Dermis microvascular lymphatic vessel endothelial cell (primary cell): ENCODE results near the gene SH3PXD2A. TPM values are rescaled to one million over a fixed set of nuclear protein-coding genes. Genes with fewer than 3 reads are reported as not detected.
A peak's percentile ranks its signal among the peaks of the same experiment; 100 is the strongest.

Experiments used
- DNase-seq, 2 donors: peaks; one replicate each; pipeline versions ENCODE4 v3.0.0 to v3.0.0-alpha.2; 2010; ENCODE audit warnings: low read depth in 2 of 2
- total RNA-seq: library from RNA; depleted of rRNA; stranded (reverse); fragments of >200 nt; gene quantifications from 2 replicates; pipeline ENCODE4 v1.2.1, GENCODE V29; 2014

SH3PXD2A gene
- total RNA-seq, 1 donor from 2014 or later = 2.6 TPM

GRCh38 chr10:103687718-103688117 lies 167.7 kb downstream of the SH3PXD2A start:
- no peak for DNase-seq

- no peak for DNase-seq
Observed at GRCh38 chr10:103687172-103687571, 168.2 kb downstream of the SH3PXD2A start.

- peak in 1 of 2 donors; percentile 52 for DNase-seq
Observed at GRCh38 chr10:103685880-103686669, 169.3 kb downstream of the SH3PXD2A start.

DNA sequence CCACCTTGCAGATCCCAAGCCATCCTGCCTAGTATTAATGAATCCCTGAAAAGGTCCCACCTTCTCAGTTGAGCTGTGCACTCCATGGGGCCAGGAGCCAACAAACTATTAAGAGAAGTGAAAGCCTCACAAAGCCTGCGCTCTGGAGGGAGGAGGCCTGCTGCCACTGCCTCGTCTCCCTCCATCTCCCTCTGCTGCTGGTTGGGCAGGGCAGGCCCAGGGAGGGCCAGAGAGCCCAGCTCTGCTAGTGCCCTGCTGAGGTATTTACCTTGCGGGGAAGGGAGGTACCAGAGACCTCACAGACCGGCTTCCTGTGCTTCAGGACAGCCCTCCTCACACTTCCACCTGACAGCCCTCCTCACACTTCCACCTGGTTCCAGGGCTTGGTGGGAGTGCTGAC lies 171.5 kb downstream of the SH3PXD2A start:
- DNase-seq = no peak

DNA sequence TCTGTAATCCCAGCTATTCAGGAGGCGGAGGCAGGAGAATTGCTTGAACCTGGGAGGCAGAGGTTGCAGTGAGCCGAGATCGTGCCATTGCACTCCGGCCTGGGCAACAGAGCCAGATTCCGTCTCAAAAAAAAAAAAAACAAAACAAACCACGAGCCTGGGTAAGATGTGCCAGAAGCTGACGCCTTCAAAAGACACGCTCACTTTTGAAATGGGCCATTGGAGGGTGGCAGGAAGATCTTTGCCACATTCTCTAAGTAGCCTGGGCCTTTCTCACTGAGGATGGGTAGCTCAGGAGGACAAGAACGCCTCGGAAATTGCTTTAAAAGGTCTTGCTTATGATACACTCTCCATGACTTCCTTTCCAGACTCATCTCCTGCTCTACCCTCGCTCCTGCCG lies 172.7 kb downstream of the SH3PXD2A start:
- no peak for DNase-seq

GRCh38 chr10:103681617-103682399 lies 173.6 kb downstream of the SH3PXD2A start:
- no peak for DNase-seq

- DNase-seq = no peak
Observed at GRCh38 chr10:103680869-103681236, 174.5 kb downstream of the SH3PXD2A start.

DNA sequence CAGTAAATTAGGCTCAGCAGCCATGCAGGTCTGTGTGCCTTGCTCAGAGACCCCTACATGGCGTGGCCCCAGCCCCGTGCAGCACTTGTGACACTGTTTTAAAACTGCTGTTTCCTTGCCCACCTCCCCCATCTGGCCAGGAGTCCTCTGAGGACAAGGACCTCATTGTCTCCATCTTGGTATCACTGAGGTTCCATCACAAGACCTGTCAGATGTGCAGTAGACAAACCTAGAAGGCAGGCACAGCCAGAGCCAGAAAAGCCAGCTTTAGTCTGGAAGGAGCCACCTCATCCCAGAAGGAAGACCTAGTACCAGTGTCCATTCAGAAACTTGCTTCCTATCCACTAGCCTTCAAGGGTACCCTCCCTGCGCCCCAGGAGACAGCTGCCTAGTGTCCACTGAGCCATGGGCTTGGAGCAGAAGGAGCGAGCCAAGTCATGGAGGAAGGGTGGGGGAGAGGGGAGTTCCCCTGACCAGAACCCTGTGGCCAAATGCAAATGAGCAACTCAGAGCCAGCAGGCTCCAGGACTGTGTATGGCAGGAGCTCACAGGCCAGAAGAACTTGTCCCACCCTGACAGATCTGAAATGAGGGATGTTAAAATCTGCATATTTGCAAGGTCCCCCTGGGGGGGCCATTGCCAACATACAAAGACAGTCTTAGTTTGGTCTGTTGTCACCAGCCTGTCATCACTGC lies 176.1 kb downstream of the SH3PXD2A start:
- no peak for DNase-seq

- DNase-seq = peak; percentile 74 to 80
Observed at GRCh38 chr10:103678178-103678526, 177.2 kb downstream of the SH3PXD2A start.

GRCh38 chr10:103677486-103678177 lies 177.7 kb downstream of the SH3PXD2A start:
- no peak for DNase-seq

- DNase-seq = no peak
Observed at GRCh38 chr10:103676851-103677417, 178.4 kb downstream of the SH3PXD2A start.

GRCh38 chr10:103676058-103676785 lies 179.2 kb downstream of the SH3PXD2A start:
- no peak for DNase-seq

- DNase-seq = no peak
Observed at GRCh38 chr10:103673606-103674005, 181.8 kb downstream of the SH3PXD2A start.

GRCh38 chr10:103672345-103672744 lies 183.0 kb downstream of the SH3PXD2A start:
- DNase-seq = no peak

GRCh38 chr10:103671126-103671895 lies 184.1 kb downstream of the SH3PXD2A start:
- DNase-seq = no peak

- no peak for DNase-seq
Observed at GRCh38 chr10:103669944-103670343, 185.4 kb downstream of the SH3PXD2A start.

- DNase-seq = no peak
Observed at GRCh38 chr10:103669243-103669929, 186.0 kb downstream of the SH3PXD2A start.

- DNase-seq = peak in 1 of 2 donors; percentile 54
Observed at GRCh38 chr10:103668351-103669242, 186.8 kb downstream of the SH3PXD2A start.
